AML-193 (cell line): ENCODE data around the gene RHOBTB3.

Experiments
- DNase-seq, 2 experiments: peaks; one replicate each; lab custom pipeline; 2025; lab: John Stamatoyannopoulos, UW

The RHOBTB3 gene

DNA sequence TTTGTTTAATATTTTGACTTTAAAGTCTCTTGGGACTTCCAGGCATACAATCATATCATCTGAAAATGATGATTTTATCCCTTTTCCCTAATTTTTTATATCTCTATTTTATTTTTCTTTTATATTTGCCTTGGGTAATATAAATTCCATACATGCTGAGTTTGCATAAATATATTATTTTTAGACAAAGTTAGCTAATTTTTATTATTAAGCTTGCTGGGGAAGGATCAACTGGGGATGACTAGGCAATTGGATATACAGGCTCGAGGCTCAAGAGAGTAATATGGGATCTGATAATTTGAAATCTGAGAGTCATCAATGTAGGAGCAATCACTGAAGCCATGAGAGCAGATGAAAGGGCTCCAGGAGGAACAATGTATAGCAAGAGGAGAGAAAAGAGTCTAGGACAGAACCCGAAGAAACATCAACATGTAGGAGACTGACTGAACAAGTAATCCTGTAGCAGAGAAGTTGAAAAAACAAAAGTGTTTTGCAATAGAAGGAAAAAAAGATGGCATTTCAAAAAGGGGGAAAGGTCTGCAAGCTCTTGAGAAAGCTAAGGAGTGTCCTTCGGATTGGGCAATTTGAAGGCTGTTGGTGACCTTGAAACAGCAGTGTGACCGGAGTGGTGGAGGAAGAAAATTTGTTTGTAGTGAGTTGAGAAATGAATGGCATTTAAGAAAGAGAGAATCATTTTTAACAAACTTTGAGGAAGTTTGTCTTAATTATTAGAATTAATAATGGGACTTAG is 17.0 kb upstream of the RHOBTB3 start:
- DNase-seq = peak; percentile 21 to 23

- no peak for DNase-seq
Measured at GRCh38 chr5:95715799-95716461, 15.2 kb upstream of the RHOBTB3 start.

- no peak for DNase-seq
Measured at GRCh38 chr5:95717439-95717838, 13.7 kb upstream of the RHOBTB3 start.

GRCh38 chr5:95718203-95718602 is 12.9 kb upstream of the RHOBTB3 start:
- peak; percentile 74 to 84 for DNase-seq

- DNase-seq = no peak
Measured at GRCh38 chr5:95718738-95719137, 12.4 kb upstream of the RHOBTB3 start.

DNA sequence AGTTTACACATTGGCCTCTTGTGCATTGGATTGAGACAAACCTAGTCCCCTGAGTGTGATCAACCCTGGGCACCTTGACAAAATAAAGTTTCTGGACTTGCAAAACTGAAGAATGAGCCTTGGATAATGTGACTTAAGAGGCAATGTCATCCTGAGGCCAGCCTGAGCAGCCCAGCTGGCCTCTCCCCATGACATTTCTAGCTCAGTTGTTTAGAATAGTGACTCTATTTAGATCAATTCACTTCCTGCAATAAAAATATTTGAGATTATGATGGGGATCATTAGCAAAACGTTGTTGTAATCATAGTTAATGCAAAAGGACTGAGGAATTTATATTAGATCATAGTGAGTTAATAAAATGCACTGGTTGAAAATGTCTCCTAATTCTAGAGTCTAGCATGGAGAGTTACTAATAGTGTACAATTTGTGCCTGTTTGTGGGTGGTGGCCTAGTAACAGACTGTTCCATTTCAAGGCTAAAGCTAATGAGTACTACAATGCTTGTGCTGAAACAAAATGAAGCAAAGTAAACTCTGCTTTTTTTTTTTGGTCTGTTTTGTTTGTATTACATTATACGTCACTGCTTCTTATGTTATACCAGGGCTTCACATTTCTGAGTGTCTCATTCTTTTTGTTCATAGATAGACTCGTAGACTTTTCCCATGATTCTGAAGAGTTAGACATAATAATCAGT is 10.9 kb upstream of the RHOBTB3 start:
- DNase-seq = no peak

DNA sequence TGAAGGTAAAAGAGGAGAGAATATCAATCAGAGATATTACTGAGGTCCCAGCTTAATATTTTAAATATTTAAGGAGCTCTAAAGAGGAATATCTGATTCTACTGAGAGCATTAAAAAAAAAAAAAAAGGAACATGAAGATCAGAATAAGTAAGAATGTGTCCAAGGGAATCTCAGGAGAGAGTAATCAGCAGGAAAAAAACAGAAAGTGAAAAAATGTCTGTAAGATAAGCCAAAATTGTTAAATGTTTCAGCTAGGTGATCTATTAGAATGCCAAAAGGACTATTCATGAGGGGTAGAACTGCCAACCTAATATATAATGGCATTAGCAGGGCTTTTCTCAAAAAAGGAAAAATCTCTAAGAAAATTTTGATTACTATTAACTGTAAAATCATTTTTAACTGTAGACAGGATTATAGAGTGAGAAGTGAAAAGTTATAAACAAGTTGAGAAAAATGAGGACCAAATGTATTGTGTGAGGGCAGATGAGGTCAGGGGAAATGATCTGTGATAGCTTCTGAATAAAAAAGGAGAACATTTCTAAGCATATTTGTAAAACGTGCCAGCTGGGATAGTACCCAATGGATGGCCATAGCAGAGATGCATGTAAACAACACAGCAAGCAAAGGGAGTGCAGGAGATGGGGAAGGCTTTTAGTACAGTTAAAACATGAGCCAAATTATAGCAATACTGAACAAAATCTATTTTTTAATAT is 9.4 kb upstream of the RHOBTB3 start:
- DNase-seq = no peak

GRCh38 chr5:95723632-95724369 is 7.3 kb upstream of the RHOBTB3 start:
- no peak for DNase-seq

GRCh38 chr5:95725071-95725820 is 5.9 kb upstream of the RHOBTB3 start:
- no peak for DNase-seq

DNA sequence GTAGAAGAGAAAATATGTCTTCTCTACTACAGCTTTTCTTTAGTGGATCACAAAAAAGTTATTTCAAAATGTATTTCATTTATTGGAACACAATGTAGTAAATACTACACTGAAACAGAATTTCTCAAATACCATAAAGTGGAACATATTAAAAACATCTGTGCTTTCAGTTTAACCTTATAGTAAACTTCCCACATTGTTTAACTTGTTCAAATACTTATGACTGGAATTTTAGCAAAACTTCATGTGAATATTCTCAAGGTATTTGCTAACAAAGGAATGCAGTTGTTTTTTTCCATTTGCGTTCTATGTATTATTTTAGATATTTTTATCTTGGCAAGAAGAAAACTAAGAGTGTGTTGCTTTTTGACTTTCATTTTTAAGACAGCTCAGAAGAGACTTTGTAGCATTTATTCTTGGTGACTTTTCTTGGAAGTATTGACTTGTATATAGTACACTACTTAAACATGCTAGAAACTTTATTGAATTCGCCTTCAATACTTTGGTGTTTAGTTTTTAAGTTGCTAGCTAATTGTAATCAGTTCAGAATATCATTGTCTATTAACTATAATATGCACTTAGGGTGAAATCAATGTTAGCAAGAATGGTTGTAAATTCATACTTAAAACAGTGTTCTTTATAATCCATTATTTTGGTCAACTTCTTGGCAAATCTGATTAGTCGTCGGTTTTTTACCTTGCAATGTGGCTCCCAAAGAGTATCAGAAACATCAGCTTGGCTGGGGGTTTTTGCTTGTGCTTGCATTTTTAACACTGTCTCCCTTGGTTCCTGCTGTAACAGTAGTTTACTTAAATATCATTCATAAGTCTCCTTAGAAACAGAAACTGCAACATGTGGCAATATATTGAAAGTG is 5.0 kb upstream of the RHOBTB3 start:
- DNase-seq = no peak

GRCh38 chr5:95726811-95727763 is 4.0 kb upstream of the RHOBTB3 start:
- no peak for DNase-seq

GRCh38 chr5:95727764-95728191 is 3.4 kb upstream of the RHOBTB3 start:
- no peak for DNase-seq

GRCh38 chr5:95728494-95729114 is 2.5 kb upstream of the RHOBTB3 start:
- DNase-seq = no peak

DNA sequence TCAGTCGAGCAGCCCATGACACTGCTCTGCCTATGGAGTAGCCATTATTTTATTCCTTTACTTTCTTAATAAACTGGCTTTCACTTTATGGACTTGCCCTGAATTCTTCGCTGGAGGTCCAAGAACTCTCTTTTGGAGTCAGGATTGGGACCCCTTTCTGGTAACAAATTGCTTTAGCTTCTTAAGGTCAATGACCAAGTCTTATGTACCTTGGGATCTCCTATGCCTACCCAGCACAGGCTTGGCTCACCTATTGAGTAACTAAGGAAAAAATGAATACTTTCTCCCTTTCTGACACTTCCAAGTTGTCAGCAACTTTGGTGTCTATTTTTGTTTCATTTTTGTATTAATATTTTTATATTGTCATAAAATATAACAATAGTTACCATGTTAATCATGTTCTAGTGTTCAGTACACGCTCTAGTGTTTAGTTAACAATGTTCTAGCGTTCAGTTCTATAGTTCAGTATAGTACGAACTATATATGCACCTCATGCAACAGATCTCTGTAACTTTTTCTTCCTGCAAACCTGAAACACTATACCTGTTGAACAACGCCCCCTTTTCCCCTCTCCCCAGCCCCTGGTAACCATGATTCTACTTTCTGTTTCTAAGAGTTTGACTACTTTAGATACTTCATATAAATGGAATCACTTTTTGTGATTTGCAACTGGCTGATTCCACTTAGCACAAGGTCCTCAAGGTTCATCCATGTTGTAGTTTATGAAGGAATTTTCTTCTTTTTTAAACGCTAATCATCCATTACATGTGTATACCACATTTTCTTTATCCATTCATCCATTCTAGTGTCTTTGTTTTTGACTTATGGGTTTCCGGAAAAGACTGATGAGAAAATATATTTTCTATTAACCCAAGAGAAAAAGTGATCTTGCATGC is 1.8 kb upstream of the RHOBTB3 start:
- no peak for DNase-seq

DNA sequence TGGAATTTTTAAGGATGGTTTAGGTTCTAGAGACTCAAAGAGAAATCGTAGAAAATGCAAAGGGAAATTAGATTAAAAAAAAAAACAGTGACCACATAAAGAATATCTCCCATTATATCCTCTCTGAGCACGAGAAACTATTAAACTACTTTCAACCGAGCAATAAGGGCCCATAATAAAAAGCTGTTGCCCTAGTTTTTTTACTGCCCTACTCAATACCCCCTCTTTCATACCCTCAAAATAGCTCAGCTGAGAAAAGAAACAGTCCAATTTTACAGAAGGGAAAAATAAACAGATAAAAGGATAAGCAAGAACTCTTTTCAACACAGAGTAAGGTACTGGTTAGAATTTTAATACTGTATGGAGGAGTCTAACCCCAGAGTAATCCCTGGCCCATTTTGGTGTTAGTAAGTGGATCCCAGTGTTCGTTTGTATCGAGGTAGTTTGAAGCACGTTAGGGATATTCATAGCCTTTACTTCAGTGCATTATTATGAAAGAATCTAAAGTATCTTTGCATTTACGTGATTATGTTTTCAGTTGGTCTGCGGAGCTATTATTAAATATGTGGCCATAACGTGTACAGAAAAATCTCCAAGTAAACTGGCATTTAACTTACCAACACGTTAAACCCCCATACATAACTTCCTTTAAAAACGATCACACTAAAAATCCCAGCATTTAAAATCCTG is 980 bp upstream of the RHOBTB3 start:
- no peak for DNase-seq
